ENCODE results near the gene CYP2E1. TPM values are rescaled to one million over a fixed set of nuclear protein-coding genes. Genes with fewer than 3 reads are reported as not detected.

The CYP2E1 gene
- total RNA-seq, 4 donors from 2014 or later: 0.22 to 3.1 (median 1.8) TPM

GRCh38 chr10:133528296-133528844, 1.2 kb downstream of the CYP2E1 start:
- Histone ChIP-seq H3K36me3 (peaks cover 0 to 17% of the 10 kb centered on the region in 2 donors), H3K9me3 (peaks cover 0 to 13% (median 0%) of the 10 kb centered on the region in 3 donors), H3K27me3 (peaks cover 46% of the 10 kb centered on the region), H3K4me3 (peak overlapping the region in 1 of 2 donors; percentile 35), H3K4me1 (peaks cover 0 to 23% (median 8%) of the 10 kb centered on the region in 3 donors), H3K27ac (no peak overlapping the region)
- whole genome bisulfite sequencing, 2 donors (ENCODE audit: low coverage in 1 of 2): 2 to 12% methylated on average over 10 to 17 of the region's 50 CpGs
- no peak for ATAC-seq
- TF ChIP-seq EP300 (IDR thresholded peaks at IDR 0.05) (no peak), POLR2AphosphoS5 (IDR thresholded peaks at IDR 0.05) (no peak), POLR2A (IDR thresholded peaks at IDR 0.05) (no peak), CTCF (IDR thresholded peaks at IDR 0.05) (no peak)

- Histone ChIP-seq H3K4me3 (peak overlapping the region in 1 of 2 donors; percentile 35), H3K9me3 (peaks cover 0 to 6% (median 0%) of the 10 kb centered on the region in 3 donors), H3K27ac (no peak overlapping the region), H3K4me1 (peaks cover 0 to 23% (median 8%) of the 10 kb centered on the region in 3 donors), H3K36me3 (peaks cover 0 to 23% of the 10 kb centered on the region in 2 donors), H3K27me3 (peaks cover 46% of the 10 kb centered on the region)
- no peak for ATAC-seq
- TF ChIP-seq CTCF (IDR thresholded peaks at IDR 0.05) (no peak), POLR2A (IDR thresholded peaks at IDR 0.05) (no peak), EP300 (IDR thresholded peaks at IDR 0.05) (no peak), POLR2AphosphoS5 (IDR thresholded peaks at IDR 0.05) (no peak)
- WGBS, 2 donors (ENCODE audit: low coverage in 1 of 2): 1 to 5% methylated on average over 11 to 14 of the region's 37 CpGs
Observed at GRCh38 chr10:133528845-133529575, 1.8 kb downstream of the CYP2E1 start.

- H3K27ac ChIP-seq: no peak overlapping the region
- peaks cover 0 to under 1% (median 0%) of the 10 kb centered on the region in 3 donors for H3K9me3 ChIP-seq
- peaks cover 0 to 23% (median 8%) of the 10 kb centered on the region in 3 donors for H3K4me1 ChIP-seq
- H3K27me3 ChIP-seq: peaks cover 46% of the 10 kb centered on the region
- H3K36me3 ChIP-seq: peaks cover 0 to 24% of the 10 kb centered on the region in 2 donors
- WGBS, 2 donors (ENCODE audit: low coverage in 1 of 2): 20% methylated on average over 3 of the region's 26 CpGs; no CpG with 5 or more reads in 1 of the 2 donors
- H3K4me3 ChIP-seq: no peak overlapping the region
- TF ChIP-seq EP300 (IDR thresholded peaks at IDR 0.05) (no peak), POLR2AphosphoS5 (IDR thresholded peaks at IDR 0.05) (no peak), CTCF (IDR thresholded peaks at IDR 0.05) (no peak), POLR2A (IDR thresholded peaks at IDR 0.05) (no peak)
- ATAC-seq: no peak
Observed at GRCh38 chr10:133529576-133529946, 2.4 kb downstream of the CYP2E1 start.

- no peak overlapping the region for H3K4me3 ChIP-seq
- peaks cover 45% of the 10 kb centered on the region for H3K27me3 ChIP-seq
- TF ChIP-seq EP300 (IDR thresholded peaks at IDR 0.05) (no peak), POLR2AphosphoS5 (IDR thresholded peaks at IDR 0.05) (no peak), CTCF (IDR thresholded peaks at IDR 0.05) (no peak), POLR2A (IDR thresholded peaks at IDR 0.05) (no peak)
- H3K4me1 ChIP-seq: peaks cover 0 to 23% (median 8%) of the 10 kb centered on the region in 3 donors
- no peak for ATAC-seq
- no peak overlapping the region for H3K27ac ChIP-seq
- no peaks in the 10 kb centered on the region for H3K9me3 ChIP-seq
- H3K36me3 ChIP-seq: peaks cover 0 to 24% of the 10 kb centered on the region in 2 donors
- 60 to 61% methylated on average over 5 of the region's 9 CpGs for WGBS, 2 donors (ENCODE audit: low coverage in 1 of 2)
Observed at GRCh38 chr10:133530506-133530905, 3.3 kb downstream of the CYP2E1 start.
